ENCODE measurements around the gene CDK6.

DNA sequence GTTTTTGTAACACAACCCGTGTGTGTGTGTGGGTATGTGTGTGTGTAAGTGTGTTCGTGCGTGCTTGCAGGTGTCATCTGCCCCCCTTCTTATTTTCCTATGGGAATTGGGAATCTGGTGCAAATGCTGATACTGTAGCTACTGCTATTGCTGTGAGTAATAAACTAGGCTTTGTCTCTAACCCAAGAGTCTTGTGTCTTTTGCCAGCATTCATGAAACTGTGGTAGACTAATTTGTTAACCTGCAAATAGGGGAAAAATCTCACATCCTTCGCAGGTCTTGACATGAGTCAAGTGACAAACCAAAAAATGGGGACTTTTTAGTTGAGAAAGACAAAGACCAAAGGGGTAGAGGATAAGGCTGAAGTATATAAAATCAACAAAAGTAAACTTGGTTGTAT, 188.3 kb downstream of the CDK6 start:
- TF ChIP-seq, protein P1, sequence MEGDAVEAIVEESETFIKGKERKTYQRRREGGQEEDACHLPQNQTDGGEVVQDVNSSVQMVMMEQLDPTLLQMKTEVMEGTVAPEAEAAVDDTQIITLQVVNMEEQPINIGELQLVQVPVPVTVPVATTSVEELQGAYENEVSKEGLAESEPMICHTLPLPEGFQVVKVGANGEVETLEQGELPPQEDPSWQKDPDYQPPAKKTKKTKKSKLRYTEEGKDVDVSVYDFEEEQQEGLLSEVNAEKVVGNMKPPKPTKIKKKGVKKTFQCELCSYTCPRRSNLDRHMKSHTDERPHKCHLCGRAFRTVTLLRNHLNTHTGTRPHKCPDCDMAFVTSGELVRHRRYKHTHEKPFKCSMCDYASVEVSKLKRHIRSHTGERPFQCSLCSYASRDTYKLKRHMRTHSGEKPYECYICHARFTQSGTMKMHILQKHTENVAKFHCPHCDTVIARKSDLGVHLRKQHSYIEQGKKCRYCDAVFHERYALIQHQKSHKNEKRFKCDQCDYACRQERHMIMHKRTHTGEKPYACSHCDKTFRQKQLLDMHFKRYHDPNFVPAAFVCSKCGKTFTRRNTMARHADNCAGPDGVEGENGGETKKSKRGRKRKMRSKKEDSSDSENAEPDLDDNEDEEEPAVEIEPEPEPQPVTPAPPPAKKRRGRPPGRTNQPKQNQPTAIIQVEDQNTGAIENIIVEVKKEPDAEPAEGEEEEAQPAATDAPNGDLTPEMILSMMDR (IDR thresholded peaks at IDR 0.05; ENCODE audit: borderline replicate concordance, extremely low read depth, low read length, poor library complexity, severe bottlenecking): no peak
- TF ChIP-seq EZH2 (IDR thresholded peaks at IDR 0.05; ENCODE audit: borderline replicate concordance, low read depth, low read length, severe bottlenecking): no peak
